ENCODE measurements around the gene LRRC14B.

Gene LRRC14B

DNA sequence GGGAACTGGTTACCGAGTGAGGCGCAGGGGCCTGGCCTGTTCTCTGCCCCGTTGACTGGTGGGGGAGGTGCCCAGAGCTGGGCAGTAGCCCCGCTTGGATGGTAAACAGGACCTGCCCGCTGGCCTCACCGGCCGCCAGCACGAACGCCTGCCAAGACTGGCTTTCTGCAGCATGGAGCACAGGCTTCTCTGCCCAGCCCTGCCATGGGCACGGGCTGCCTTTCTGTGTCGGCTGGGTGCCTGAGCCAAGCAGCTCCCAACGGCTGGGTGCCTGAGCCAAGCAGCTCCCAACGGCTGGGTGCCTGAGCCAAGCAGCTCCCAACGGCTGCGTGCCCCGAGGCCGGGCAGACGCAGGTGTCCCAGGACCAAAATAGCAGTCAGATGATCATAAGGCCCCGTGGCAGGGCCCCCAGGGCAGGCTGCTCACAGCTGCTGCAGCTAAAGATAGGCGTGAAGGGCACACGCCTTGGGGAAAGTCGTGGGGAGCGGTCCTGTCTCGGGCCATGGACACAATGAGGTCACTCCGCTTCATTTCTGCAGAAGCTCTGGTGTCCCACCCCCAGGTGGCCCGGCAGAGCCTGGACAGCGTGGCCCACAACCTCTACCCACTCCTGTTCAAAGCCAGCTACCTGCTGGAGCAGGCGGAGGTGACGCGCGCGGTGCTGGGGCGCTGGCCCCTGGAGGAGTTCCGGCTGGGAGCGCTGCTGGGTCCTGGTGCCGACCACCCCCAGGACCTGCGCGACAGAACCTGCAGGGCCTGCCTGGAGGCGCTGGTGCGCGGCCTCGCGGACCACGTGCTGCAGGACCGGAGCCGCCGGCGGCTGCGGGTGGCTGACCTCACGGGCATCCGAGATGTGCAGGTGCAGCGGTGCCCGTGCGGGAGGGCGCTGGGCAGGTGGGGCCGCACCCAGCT is at the start of gene LRRC14B:
TSS of gene LRRC14B (plus strand) at position 460 of the 913 bp plus-strand sequence. CDS start at position 504, 44 bp downstream.
- DNase-seq, result peak; percentile 18 to 79 (median 60)
- intact Hi-C loops (cut with DNase I), result no loop called here

DNA sequence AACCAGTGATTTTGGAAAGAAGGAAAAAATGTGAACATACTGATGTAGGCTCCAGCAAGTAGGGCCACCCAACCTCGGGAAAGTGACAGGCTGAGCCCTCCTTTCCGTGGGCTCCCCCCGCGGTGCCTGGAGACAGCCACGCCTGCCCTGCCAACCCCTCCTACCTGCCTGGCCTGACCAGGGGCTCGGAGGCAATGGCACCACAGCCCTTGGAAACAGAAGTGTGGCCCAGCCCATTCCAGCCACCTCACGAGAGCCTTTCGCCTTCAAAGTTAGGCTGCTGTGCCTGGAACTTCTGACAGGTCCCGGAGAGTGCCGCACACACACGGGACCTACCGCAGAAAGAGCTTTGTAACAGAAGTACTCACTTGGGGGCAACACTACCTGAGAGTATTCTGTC is 49.5 kb upstream of the LRRC14B start:
- DNase-seq, result no peak
- intact Hi-C loops (cut with DNase I), result no loop called here

DNA sequence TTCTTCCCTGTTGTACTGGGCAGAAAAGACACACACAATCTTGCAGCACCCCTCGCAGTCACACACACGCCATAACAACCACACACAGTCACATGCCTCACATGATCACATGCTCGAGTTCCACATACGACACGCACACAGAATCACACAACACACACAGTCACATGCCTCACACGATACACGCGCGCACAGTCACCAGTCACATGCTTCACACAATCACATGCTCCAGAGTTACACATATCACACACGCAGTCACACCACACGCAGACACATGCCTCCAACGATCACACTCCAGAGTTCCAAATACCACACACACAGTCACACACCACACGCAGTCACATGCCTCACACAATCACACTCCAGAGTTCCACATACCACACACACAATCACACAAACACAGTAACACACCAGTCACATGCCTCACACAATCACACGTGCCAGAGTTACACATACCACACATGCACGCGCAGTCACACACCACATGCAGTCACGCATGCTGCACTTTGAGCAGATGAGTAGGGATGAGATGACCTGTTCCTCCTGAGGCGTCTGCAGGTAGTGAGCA is 49.0 kb upstream of the LRRC14B start:
- DNase-seq, result no peak
- intact Hi-C loops (cut with DNase I), result no loop called here

DNA sequence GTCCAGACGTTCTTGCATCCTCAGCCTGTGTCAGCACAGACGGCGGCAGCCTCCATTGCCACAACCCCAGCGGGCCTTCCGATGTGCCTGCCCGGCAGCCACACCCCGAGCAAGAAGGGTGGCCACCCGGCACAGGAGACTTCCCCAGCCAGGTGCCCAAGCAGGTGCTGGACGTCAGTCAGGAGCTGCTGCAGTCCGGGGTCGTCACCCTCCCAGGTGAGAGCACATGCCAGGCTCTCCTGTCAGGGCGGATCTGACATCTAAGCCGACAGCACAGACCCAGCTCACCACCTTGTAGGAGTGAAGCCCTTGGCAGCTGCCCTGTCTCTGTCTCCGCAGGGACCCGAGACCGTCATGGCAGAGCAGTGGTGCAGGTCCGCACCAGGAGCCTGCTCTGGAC is 48.3 kb upstream of the LRRC14B start:
- intact Hi-C loops (cut with DNase I), result no loop called here
- DNase-seq, result no peak

DNA sequence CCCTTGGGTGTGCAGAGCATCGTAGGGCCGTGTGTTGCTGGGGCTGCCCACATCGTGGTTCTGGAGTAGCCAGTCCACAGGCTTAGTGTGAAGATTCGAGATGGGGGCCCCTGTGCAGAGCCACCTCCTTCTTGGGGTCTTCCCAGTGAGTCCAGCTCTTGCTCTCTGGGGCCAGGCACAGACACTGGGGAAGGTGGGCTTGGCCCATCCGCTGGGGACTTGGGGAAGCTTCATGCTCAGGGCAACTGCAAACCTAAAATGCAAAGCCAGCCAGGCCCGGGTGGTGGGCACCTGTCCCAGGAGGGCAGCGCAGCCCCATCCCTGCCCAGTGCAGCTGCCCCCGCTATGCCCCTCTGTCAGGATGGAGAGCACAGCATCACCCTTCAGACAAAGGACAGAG is 46.4 kb upstream of the LRRC14B start:
- intact Hi-C loops (cut with DNase I), result no loop called here

DNA sequence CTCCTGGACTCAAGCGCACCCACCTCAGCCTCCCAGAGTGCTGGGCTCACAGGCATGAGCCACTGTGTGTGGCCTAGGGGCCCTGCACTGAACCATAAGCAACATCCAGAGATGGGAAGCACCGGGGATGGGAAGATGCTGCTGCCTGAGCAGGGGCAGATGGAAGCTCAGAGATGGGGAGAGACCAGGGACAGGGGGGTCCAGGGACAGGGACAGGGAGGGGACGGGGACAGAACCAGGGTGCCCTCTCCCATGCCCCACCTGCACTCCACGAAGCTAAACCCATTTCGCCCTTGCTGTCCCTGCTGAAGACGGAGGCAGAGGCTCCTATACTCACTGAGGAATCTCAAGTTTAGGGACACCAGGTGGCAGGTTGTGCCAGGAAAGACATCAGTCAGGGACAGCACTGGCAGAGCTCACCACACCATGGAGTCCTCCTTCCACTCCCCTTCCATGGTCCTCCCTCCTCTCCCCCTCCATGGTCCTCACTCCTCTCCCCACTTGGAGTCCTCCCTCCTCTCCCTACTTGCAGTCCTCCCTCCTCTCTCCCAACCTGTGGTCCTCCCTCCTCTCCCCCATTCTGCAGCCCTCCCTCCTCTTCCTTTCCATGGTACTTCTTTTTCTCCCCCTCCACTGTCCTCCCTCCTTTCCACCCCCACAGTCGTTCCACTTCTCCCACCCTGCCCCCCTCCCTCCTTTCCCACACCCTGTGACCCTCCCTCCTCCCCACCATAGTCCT is 45.5 kb upstream of the LRRC14B start:
- no peak for DNase-seq
- intact Hi-C loops (cut with DNase I), result no loop called here

More for the DNA sequence above, 46.4 kb upstream of the LRRC14B start:
- no peak for DNase-seq

DNA sequence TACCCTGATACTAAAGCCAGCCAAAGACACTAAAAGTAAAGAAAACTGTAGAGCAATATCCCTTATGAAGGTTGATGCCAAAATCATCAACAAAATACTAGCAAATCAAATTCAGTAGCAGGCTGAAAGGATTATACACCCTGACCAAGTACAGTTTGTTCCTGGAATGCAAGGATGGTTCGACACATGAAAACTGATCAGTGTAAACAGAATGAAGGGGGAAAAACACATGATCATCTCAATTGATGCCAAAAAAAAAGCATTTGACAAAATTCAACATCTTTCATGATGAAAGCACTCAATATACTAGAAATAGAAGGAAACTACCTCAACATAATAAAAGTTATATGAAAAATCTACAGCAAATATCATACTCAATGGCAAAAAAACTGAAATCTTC is 43.5 kb upstream of the LRRC14B start:
- no peak for DNase-seq
- intact Hi-C loops (cut with DNase I), result no loop called here

DNA sequence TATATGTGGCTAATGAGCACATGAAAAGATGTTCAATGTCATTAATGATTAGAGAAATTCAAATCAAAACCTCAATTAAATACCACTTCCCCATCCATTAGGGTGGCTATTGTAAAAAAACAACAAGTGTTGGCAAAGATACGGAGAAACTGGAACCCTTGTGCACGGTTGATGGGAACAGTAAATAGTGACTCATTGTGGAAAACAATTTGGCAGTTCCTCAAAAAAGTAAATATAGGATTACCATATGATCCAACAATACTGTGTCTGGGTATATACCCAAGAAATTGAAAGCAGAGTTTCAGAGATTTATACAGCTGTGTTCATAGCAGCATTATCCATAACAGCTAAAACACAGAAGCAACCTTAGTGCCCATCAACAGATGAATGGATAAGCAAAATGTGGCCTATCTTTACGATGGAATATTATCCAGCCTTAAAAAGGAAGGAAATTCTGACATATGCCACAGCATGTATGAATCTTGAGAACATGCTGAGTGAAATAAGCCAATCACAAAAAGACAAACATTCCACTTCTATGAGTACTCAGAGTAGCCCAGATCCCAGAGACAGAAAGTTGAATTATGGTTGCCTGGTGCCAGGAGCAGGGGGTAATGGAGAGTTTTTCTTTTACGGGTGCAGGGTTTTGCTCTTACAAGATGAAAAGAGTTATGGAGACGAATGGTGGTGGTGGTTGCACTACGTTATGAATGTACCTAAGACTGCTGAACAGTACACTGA is 41.4 kb upstream of the LRRC14B start:
- intact Hi-C loops (cut with DNase I), result no loop called here
- peak in 1 of 42 donors; percentile 14 for DNase-seq

DNA sequence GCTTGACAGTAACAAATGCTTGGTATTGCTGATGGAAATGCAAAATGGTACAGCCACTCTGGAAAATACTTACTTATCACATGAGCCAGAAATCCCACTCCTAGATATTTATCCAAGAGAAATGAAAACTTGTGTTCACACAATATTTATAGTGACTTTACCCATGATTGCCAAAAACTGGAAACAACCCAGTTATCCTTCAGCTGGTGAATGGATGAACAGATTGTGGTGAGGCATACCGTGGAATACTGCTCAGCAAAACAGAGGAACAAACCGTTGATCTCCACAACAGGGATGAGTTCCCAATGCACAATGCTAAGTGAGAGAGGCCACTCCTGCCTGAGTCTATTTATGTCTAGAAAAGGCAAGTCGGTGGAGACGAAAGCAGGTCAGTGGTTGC is 40.5 kb upstream of the LRRC14B start:
- intact Hi-C loops (cut with DNase I), result no loop called here
- peak in 1 of 42 donors; percentile 13 for DNase-seq

DNA sequence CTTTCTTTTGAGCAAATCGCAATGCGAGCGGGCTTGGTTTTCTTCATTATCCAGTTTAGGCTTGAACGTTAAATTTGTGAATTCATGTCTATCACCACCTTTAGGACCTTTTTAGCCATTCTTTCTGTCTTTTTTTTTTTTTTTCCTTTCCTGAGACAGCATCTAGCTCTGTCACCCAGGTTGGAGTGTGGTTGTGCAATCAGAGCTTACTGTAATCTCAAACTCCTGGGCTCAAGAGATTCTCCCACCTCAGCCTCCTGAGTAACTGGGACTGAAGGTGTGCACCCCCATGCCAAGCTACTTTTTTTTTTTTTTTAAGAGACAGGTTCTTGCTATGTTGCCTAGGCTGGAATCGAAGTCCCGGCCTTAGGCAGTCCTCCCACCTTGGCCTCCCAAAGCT is 39.2 kb upstream of the LRRC14B start:
- intact Hi-C loops (cut with DNase I), result no loop called here
- peak in 1 of 42 donors; percentile 5 for DNase-seq

DNA sequence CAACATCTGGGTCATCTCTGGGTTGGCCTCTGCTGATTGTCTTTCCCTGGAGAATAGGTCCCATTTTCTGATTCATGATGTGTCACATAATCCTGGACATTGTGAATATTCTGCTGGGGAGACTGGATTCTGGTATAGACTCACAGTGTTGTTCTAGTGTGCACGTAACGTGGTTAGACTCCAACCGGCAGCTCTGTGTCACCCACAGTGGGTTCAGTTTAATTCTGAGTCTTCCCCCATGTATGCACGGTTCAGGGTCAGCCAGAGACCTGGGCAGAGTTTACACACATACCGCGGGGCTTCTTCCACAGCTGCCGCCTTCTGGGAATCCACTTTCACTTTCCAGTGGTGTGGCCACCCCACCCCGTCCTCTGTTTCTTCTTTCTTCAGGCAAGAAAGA is 38.0 kb upstream of the LRRC14B start:
- intact Hi-C loops (cut with DNase I), result no loop called here
- DNase-seq, result peak in 1 of 42 donors; percentile 13

DNA sequence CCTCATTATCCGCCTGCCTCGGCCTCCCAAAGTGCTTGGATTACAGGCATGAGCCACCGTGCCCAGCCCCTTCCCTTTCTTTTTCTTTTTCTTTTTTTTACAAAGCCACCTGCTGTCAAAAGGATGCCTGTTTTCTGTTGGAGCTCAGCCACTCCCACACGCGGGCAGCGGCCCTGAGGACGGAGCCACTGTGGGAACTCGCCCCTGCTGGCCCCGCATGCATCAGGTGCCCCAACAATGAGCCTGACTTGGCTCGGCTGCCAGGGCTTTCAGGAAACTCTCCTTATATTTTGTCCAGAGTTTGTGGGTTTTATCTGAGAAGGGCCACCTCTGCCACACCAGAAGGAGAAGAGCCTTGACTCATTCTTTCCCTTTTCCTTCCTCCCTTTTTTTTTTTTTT is 37.1 kb upstream of the LRRC14B start:
- DNase-seq, result no peak
- intact Hi-C loops (cut with DNase I), result no loop called here

DNA sequence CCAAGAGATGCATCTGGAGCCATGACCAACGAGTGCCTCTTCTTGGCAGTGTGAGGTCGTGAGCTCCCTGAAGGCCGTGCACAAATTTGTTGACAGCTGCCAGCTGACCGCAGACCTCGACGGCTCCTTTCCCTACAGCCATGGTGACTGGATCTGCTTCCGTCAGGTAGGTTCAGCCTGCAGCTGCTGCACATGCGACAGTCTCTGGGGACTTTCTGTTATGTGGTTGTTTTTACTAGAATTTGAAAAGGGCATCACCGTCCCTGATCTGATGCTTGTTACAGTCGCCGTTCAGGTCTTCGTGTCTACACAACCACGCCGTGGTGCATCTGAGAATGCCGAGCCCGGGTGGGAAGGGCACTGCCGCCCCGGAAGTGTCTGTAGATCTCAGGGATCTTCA is 36.5 kb upstream of the LRRC14B start:
- intact Hi-C loops (cut with DNase I), result no loop called here
- DNase-seq, result peak in 2 of 42 donors; percentile 1 to 35

DNA sequence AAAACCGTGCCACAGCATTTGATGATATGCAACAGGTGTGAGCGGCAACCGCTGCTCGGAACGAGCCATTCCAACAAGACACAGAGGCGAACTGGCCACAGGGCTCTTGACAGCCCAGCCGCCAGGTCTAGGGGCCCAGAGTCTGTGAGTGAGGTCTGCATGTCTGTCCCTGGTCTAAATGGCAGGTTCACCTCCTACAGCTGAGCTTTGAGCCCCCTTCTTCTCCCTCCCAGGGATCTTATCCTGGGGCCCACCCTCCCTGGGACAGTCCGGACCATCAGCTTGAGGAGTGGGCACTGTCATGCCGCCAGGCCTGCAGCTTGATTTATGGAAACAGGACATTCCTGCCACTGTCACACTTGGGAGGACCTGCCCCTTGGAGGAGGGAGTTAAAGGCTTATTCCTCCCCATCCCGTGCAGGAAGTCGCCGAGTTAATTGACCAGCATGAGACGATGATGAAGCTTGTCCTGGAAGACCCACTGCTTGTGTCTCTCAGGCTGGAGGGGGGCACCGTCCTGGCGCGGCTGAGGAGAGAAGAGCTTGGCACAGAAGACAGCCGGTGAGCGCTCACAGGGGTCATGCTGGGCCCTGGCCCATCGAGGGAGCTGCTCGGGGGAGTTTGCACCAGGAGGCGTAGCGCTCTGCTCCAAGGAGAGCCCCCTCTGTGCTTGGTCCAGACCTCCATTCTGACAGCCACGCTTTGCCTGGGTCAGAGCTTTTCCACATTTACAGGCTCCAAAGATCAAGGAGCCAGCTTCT is 35.5 kb upstream of the LRRC14B start:
- peak in 2 of 42 donors; percentile 3 to 26 for DNase-seq

DNA sequence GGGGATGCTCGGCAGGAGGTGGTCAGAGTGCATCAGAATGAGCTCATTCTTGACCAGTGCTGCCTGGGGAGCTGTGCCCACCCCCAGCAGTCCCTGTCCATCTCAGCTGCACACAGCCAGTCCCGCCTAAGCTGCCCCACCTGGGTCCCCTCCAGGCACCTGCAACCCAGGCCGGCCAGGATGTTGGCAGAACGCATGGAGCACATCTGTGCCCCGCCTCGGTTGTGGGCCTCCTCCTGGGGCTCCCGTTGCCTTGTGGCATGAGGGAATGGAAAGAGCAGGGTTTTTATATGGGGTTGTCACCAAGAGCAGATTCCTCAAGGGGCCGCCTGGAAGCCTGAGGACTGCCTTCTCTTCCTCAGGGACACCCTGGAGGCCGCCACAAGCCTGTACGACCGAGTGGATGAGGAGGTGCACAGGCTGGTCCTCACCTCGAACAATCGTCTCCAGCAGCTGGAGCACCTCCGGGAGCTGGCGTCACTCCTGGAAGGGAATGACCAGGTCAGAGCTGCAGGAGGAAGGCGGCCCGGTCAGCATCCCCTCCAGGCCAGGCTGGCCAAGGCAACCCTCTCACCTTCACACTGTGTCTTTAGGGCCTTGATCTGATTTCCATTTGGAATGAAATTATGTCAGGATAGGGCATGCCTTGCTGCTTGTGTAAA is 34.8 kb upstream of the LRRC14B start:
- intact Hi-C loops (cut with DNase I), result no loop called here
- DNase-seq, result peak in 4 of 42 donors; percentile 5 to 40 (median 29)

More for the DNA sequence above, 35.5 kb upstream of the LRRC14B start:
- intact Hi-C loops (cut with DNase I), result no loop called here

DNA sequence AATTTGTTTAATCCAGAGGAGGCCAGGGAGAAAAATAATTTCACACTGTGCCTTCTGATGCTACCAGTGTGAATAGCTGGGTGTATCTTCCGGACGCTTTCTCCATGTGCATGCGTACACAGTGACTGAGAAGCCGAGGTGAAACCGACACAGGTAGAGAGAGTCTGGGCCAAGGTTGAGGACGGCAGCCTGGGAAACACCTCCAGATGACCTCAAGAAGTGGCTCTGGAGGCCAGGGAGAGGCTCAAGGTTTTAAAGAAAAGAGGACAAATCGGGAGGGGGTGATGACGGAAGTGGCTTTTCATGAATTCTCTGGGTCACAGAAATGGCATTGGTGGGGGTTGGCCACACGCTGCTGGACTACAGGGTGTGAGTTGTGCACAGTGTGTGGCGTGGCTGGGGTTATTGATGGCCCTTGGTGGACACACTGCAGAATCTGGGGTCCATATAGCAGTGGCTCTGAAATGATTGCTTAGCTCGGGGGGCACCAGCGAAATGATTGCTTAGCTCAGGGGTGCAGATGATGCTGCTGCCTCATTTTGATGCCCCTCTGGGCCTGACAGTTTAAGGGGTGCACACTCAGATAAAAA is 34.1 kb upstream of the LRRC14B start:
- DNase-seq, result peak in 3 of 42 donors; percentile 2 to 39 (median 33)
- intact Hi-C loops (cut with DNase I), result no loop called here

DNA sequence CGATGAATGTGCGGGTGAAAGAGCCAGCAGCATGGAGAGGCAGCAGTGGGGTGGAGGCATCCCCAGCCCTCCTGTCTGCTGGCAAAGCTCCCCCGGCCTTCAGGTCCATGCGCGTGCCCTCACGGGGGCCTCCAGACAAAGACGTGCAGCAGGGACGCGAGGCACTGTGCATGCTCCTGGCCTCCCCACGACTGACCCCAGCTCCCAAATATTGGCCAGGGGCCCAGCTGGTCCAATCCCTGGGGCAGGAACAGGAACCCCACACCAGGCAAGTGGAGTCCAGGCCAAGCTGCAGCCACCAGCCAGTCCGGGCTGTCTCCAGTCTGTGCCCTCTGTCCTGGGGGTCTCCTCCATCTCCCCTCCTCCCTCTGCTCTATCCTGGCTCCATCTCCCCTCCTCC is 33.5 kb upstream of the LRRC14B start:
- intact Hi-C loops (cut with DNase I), result no loop called here
- peak in 4 of 42 donors; percentile 5 to 40 (median 28) for DNase-seq

Data from head of caudate nucleus (tissue), 42 donors.